Measurements from ENCODE around the gene FTH1.

DNA sequence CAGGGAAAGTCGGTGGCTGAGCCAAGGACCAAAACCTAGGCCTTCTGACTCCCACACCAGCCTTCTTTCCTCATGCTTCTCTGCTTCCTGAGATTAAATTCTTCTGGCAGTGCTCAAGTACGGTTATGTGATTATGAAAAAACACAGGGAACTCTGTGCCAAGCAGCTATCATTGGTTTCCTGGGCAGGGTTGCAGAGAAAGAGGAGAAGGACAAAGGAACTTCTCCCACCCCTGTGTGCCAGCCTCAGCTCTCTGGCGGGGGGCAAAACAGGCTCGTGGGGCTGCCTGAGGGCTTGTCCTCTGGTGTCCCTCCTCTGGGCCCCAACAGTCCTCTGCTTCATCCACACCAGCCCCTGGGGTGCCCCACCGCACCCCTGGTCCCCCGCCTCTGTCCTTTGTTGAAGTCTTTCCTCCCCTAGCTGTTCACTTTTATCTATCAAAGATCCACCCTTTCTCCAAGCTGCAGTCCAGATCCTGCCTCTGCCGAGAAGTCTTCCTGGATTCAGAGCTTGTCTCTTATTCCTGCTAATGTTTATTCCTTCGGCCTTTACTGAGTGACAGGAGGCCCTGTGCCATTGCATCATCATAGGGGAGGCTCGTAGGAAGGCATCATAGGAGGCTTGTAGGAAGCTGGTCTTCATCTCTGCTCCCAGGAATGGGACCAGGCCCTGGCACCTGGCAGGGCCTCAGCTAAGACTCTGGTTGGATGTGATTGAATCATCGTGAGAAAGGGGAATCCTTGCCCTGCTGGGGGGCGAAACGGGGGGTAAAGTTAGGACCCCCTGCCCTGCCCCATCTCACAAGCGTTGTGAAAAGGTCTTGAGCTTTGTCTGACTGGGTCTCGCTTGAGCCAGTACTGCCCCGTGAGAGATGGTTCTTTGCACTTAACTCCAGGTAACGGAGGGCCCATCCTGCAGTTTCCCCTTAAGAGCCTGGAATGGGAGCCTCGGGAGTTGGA, 11.5 kb upstream of the FTH1 start:
- TF ChIP-seq CTCF (conservative IDR thresholded peaks at IDR 0.05) (no peak), EZH2 (IDR thresholded peaks at IDR 0.05; ENCODE audit: low read depth) (no peak)

All from PC-9 (cell line).